H9 (cell line): ENCODE data around the gene HMOX2. TPM values are rescaled to one million over a fixed set of nuclear protein-coding genes. Genes with fewer than 3 reads are reported as not detected.

ENCODE experiments used
- DNase-seq: peaks from one replicate; pipeline ENCODE4 v3.0.0-alpha.2; 2017
- H2AFZ ChIP-seq: one replicate; pipeline ENCODE4 v1.6.1; 2013; ENCODE audit warnings: mild to moderate bottlenecking, low read length, control low read depth, moderate library complexity
- H2AK5ac ChIP-seq: 2 replicates; pipeline ENCODE4 v1.6.1; 2013; ENCODE audit warnings: low read length, control low read depth, mixed read lengths; ENCODE audit not compliant: insufficient read length
- H2BK120ac ChIP-seq: one replicate; pipeline ENCODE4 v1.6.1; 2013; ENCODE audit warnings: low read depth, mild to moderate bottlenecking, low read length, control low read depth, inconsistent platforms; ENCODE audit not compliant: poor library complexity, severe bottlenecking
- H2BK12ac ChIP-seq: 2 replicates; pipeline ENCODE4 v1.6.1; 2013; ENCODE audit warnings: low read length, control low read depth, mixed read lengths, low read depth; ENCODE audit not compliant: insufficient read length
- H2BK15ac ChIP-seq: 2 replicates; pipeline ENCODE4 v1.6.1; 2013; ENCODE audit warnings: low read depth, low read length, control low read depth
- H2BK20ac ChIP-seq: one replicate; pipeline ENCODE4 v1.6.1; 2013; ENCODE audit warnings: low read depth, mild to moderate bottlenecking, low read length, control low read depth, inconsistent platforms; ENCODE audit not compliant: poor library complexity, severe bottlenecking
- H2BK5ac ChIP-seq: 2 replicates; pipeline ENCODE4 v1.6.1; 2013; ENCODE audit warnings: low read length, control low read depth, mixed read lengths; ENCODE audit not compliant: insufficient read length
- H3K14ac ChIP-seq: 2 replicates; pipeline ENCODE4 v1.6.1; 2013; ENCODE audit warnings: low read length, control low read depth; ENCODE audit not compliant: insufficient read depth
- H3K18ac ChIP-seq: 2 replicates; pipeline ENCODE4 v1.6.1; 2013; ENCODE audit warnings: low read depth, mild to moderate bottlenecking, mixed read lengths, low read length, control low read depth; ENCODE audit not compliant: insufficient read length
- H3K23ac ChIP-seq: 2 replicates; pipeline ENCODE4 v1.6.1; 2013; ENCODE audit warnings: low read length, control low read depth, mixed read lengths, low read depth; ENCODE audit not compliant: insufficient read length
- H3K23me2 ChIP-seq: 2 replicates; pipeline ENCODE4 v1.6.1; 2013; ENCODE audit warnings: low read depth, mild to moderate bottlenecking, mixed read lengths, low read length, control low read depth; ENCODE audit not compliant: insufficient read length, poor library complexity, severe bottlenecking
- H3K27ac ChIP-seq: 2 replicates; pipeline ENCODE4 v1.5.1; 2013; ENCODE audit warnings: low read length, control low read depth, mixed read lengths, low read depth; ENCODE audit not compliant: insufficient read length
- H3K27me3 ChIP-seq: 2 replicates; pipeline ENCODE4 v1.6.1; 2013; ENCODE audit warnings: low read length, control low read depth, inconsistent platforms; ENCODE audit not compliant: insufficient read depth
- H3K4ac ChIP-seq: 2 replicates; pipeline ENCODE4 v1.6.1; 2013; ENCODE audit warnings: low read depth, mild to moderate bottlenecking, control low read depth, inconsistent platforms, low read length, moderate library complexity
- H3K4me1 ChIP-seq: 2 replicates; pipeline ENCODE4 v1.6.1; 2013; ENCODE audit warnings: low read length, control low read depth, inconsistent platforms; ENCODE audit not compliant: insufficient read depth
- H3K4me2 ChIP-seq: 2 replicates; pipeline ENCODE4 v1.6.1; 2013; ENCODE audit warnings: low read length, control low read depth, mixed read lengths; ENCODE audit not compliant: insufficient read length, insufficient read depth
- H3K56ac ChIP-seq: 2 replicates; pipeline ENCODE4 v1.6.1; 2013; ENCODE audit warnings: low read depth, mild to moderate bottlenecking, mixed read lengths, low read length, control low read depth; ENCODE audit not compliant: insufficient read length
- H3K79me1 ChIP-seq: 2 replicates; pipeline ENCODE4 v1.6.1; 2013; ENCODE audit warnings: low read depth, mild to moderate bottlenecking, moderate library complexity, low read length, control low read depth, inconsistent platforms; ENCODE audit not compliant: insufficient read depth, poor library complexity, severe bottlenecking
- H3K79me2 ChIP-seq: 2 replicates; pipeline ENCODE4 v1.6.1; 2013; ENCODE audit warnings: low read length, control low read depth, inconsistent platforms; ENCODE audit not compliant: insufficient read depth
- H3K9ac ChIP-seq: 2 replicates; pipeline ENCODE4 v1.6.1; 2013; ENCODE audit warnings: low read length, control low read depth, mixed read lengths; ENCODE audit not compliant: insufficient read length; ENCODE audit errors: extremely low read depth
- H3K9me3 ChIP-seq: one replicate; pipeline ENCODE4 v1.6.1; 2013; ENCODE audit warnings: low read depth, low read length, inconsistent platforms; ENCODE audit not compliant: control insufficient read depth
- H3T11ph ChIP-seq: one replicate; pipeline ENCODE4 v1.6.1; 2013; ENCODE audit warnings: mild to moderate bottlenecking, low read length, control low read depth, inconsistent platforms
- H4K20me1 ChIP-seq: one replicate; pipeline ENCODE4 v1.6.1; 2013; ENCODE audit not compliant: control insufficient read depth, insufficient read length, insufficient read depth
- H4K5ac ChIP-seq: 2 replicates; pipeline ENCODE4 v1.6.1; 2013; ENCODE audit warnings: low read depth, mild to moderate bottlenecking, mixed read lengths, low read length, control low read depth; ENCODE audit not compliant: insufficient read length
- H4K8ac ChIP-seq: replicated peaks from 2 replicates; pipeline ENCODE4 v1.6.1; 2013; ENCODE audit warnings: low read length, control low read depth, mixed read lengths, low read depth; ENCODE audit not compliant: insufficient read length
- H4K91ac ChIP-seq: 2 replicates; pipeline ENCODE4 v1.6.1; 2013; ENCODE audit warnings: low read depth, mild to moderate bottlenecking, moderate library complexity, mixed read lengths, low read length, control low read depth; ENCODE audit not compliant: insufficient read length
- H3K27ac Mint-ChIP-seq, 3 experiments: 2 replicates in 2 of 3; 3 replicates in 1 of 3; pipeline ENCODE4 v1.8.0; 2020 to 2021; ENCODE audit warnings: mixed read lengths in 3 of 3, mild to moderate bottlenecking in 1 of 3, moderate library complexity in 1 of 3
- H3K27me3 Mint-ChIP-seq: 2 replicates; pipeline ENCODE4 v1.8.0; 2021; ENCODE audit warnings: low read depth, mild to moderate bottlenecking, moderate library complexity, mixed read lengths
- H3K36me3 Mint-ChIP-seq, 3 experiments: 2 replicates in 2 of 3; 3 replicates in 1 of 3; pipeline ENCODE4 v1.8.0; 2020 to 2021; ENCODE audit warnings: low read depth in 3 of 3, mixed read lengths in 3 of 3; ENCODE audit not compliant: insufficient read depth in 1 of 3
- H3K4me1 Mint-ChIP-seq, 2 experiments: 2 replicates each; pipeline ENCODE4 v1.8.0; 2020; ENCODE audit warnings: mixed read lengths in 2 of 2
- H3K4me3 Mint-ChIP-seq, 2 experiments: 2 replicates in 1 of 2; 3 replicates in 1 of 2; pipeline ENCODE4 v1.8.0; 2020 to 2021; ENCODE audit warnings: mild to moderate bottlenecking in 2 of 2, mixed read lengths in 2 of 2, moderate library complexity in 1 of 2
- H3K9me3 Mint-ChIP-seq, 2 experiments: 2 replicates in 1 of 2; 3 replicates in 1 of 2; pipeline ENCODE4 v1.8.0; 2020; ENCODE audit warnings: mild to moderate bottlenecking in 2 of 2, mixed read lengths in 2 of 2, moderate library complexity in 1 of 2
- CTCF ChIP-seq: fragments of 200-600 bp; sonication (generic); conservative IDR thresholded peaks from 3 replicates; pipeline ENCODE4 v1.8.0; 2021; ENCODE audit warnings: antibody characterized with exemption, mild to moderate bottlenecking
- WGBS: extraction: QIAGEN DNeasy Blood & Tissue Kit; methylation state at CpG from one replicate; pipeline ENCODE4 v1.1.7; 2013; ENCODE audit warnings: missing lambda C conversion rate, low lambda C conversion rate, mixed read lengths; ENCODE audit not compliant: insufficient read length; ENCODE audit errors: extremely low coverage; 5-methylcytosine and 5-hydroxymethylcytosine counted together
- total RNA-seq: library from RNA; stranded (reverse); gene quantifications from 2 replicates; pipeline ENCODE4 v1.2.1, GENCODE V29; 2021

HMOX2 gene
- total RNA-seq, 1 experiment from 2014 or later = 44.4 TPM

GRCh38 chr16:4443271-4443670, 32.9 kb upstream of the HMOX2 start:
- WGBS = no CpG with 5 or more reads among the region's 5 CpGs

More at GRCh38 chr16:4443271-4443670, 32.9 kb upstream of the HMOX2 start:
- H2AK5ac ChIP-seq = no peak overlapping the region
- no peak overlapping the region for H3K56ac ChIP-seq
- H4K20me1 ChIP-seq = no peaks in the 10 kb centered on the region
- 0 out of 2 replicates have a peak, but pooled peaks cover 2% of the 10 kb centered on the region for H3K79me2 ChIP-seq
- no peak overlapping the region for H3K23ac ChIP-seq
- Mint-ChIP-seq H3K4me1 (no peaks in the 10 kb centered on the region), H3K36me3 (peaks cover 54 to 87% (median 74%) of the 10 kb centered on the region in 3 experiments), H3K27me3 (no peaks in the 10 kb centered on the region), H3K27ac (peak overlapping the region in 2 of 3 experiments; percentile 44 to 49; a peak in 2 of 7 replicates), H3K9me3 (no peaks in the 10 kb centered on the region), H3K4me3 (no peak overlapping the region)
- H2BK12ac ChIP-seq = no peak overlapping the region
- no peak overlapping the region for H3K27ac ChIP-seq
- no peak overlapping the region for H2AFZ ChIP-seq
- H4K5ac ChIP-seq = no peak overlapping the region
- H2BK5ac ChIP-seq = no peak overlapping the region
- no peak for DNase-seq
- no peaks in the 10 kb centered on the region for H3K79me1 ChIP-seq
- H3K14ac ChIP-seq = no peak overlapping the region
- TF ChIP-seq CTCF = no peak
- H3K23me2 ChIP-seq = no peaks in the 10 kb centered on the region
- no peak overlapping the region for H3K18ac ChIP-seq
- H4K91ac ChIP-seq = no peak overlapping the region
- H4K8ac ChIP-seq = no peak overlapping the region
- H3K27me3 ChIP-seq = no peaks in the 10 kb centered on the region
- H3K4me1 ChIP-seq = no peaks in the 10 kb centered on the region
- H3K9me3 ChIP-seq = no peaks in the 10 kb centered on the region
- no peak overlapping the region for H2BK120ac ChIP-seq
- no peak overlapping the region for H3K4ac ChIP-seq
- no peak overlapping the region for H2BK15ac ChIP-seq
- H3K9ac ChIP-seq = no peak overlapping the region
- no peak overlapping the region for H2BK20ac ChIP-seq
- H3K4me2 ChIP-seq = no peak overlapping the region
- no peak overlapping the region for H3T11ph ChIP-seq
